ENCODE results near the gene TRIM36.

The TRIM36 gene

DNA sequence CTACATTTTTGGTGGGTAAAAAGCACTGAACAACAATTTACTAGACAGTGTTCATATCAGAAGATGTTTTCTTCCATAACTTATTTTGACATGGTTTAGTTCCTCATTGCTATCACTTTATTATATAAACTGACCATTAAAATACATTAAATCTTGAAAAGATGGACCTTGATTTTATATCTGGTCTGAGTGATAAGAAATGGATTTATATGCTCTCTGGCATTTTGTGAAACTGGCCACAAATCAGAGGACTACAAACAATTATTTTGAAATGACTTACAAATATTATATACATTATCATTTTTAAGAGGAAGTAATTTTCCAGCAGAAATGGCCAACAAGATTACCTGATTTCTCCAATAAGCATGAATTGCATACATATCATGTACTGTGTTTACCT is 23.6 kb upstream of the TRIM36 start:
- Histone ChIP-seq H3K9ac (ENCODE audit: low read depth, low read length, poor library complexity, severe bottlenecking) (no peak overlapping the region), H3K36me3 (ENCODE audit: insufficient read depth, low read length) (no peaks in the 10 kb centered on the region), H3K4me1 (ENCODE audit: insufficient read depth, low read length, poor library complexity, severe bottlenecking) (no peaks in the 10 kb centered on the region), H4K20me1 (ENCODE audit: insufficient read depth, low read length, poor library complexity, severe bottlenecking) (no peaks in the 10 kb centered on the region), H3F3A (ENCODE audit: low read depth) (no peaks in the 10 kb centered on the region), H3K4me2 (ENCODE audit: low read depth, low read length, poor library complexity, severe bottlenecking) (no peak overlapping the region), H3K9me3 (ENCODE audit: insufficient read depth, low read depth, low read length) (no peaks in the 10 kb centered on the region), H3K4me3 (ENCODE audit: low read length, poor library complexity, severe bottlenecking) (no peak overlapping the region), H3K27me3 (ENCODE audit: insufficient read depth, low read length, poor library complexity, severe bottlenecking) (no peaks in the 10 kb centered on the region), H3K9me2 (replicated peaks; ENCODE audit: low read depth, low read length) (no peaks in the 10 kb centered on the region), H3K79me2 (ENCODE audit: insufficient read depth, low read length) (no peaks in the 10 kb centered on the region), H2AFZ (ENCODE audit: low read length) (no peak overlapping the region)
- no peak for TF ChIP-seq EZH2phosphoT487 (IDR thresholded peaks at IDR 0.05; ENCODE audit: borderline replicate concordance)
- TF ChIP-seq, protein P1, sequence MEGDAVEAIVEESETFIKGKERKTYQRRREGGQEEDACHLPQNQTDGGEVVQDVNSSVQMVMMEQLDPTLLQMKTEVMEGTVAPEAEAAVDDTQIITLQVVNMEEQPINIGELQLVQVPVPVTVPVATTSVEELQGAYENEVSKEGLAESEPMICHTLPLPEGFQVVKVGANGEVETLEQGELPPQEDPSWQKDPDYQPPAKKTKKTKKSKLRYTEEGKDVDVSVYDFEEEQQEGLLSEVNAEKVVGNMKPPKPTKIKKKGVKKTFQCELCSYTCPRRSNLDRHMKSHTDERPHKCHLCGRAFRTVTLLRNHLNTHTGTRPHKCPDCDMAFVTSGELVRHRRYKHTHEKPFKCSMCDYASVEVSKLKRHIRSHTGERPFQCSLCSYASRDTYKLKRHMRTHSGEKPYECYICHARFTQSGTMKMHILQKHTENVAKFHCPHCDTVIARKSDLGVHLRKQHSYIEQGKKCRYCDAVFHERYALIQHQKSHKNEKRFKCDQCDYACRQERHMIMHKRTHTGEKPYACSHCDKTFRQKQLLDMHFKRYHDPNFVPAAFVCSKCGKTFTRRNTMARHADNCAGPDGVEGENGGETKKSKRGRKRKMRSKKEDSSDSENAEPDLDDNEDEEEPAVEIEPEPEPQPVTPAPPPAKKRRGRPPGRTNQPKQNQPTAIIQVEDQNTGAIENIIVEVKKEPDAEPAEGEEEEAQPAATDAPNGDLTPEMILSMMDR (conservative IDR thresholded peaks at IDR 0.05; ENCODE audit: low read length) = no peak

DNA sequence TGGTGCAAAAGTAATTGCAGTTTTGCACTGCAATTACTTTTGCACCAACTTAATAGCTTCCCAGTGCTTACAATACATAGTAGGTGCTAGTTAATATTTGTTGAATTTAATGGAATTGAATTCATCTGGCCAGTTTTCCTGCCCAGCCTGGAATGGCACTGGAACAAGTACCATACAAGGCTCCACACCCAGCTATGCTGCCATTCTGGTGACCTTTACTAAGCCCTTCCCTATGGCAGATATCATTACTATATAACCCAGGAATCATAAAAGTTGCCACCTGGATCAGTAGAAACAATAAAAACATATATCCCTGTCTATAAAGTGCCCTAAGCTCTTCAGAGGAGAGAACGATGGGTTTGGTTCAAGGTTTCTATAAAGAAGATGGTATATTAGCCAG is 22.4 kb upstream of the TRIM36 start:
- Histone ChIP-seq H3K4me1 (ENCODE audit: insufficient read depth, low read length, poor library complexity, severe bottlenecking) (no peaks in the 10 kb centered on the region), H3K9ac (ENCODE audit: low read depth, low read length, poor library complexity, severe bottlenecking) (no peak overlapping the region)

DNA sequence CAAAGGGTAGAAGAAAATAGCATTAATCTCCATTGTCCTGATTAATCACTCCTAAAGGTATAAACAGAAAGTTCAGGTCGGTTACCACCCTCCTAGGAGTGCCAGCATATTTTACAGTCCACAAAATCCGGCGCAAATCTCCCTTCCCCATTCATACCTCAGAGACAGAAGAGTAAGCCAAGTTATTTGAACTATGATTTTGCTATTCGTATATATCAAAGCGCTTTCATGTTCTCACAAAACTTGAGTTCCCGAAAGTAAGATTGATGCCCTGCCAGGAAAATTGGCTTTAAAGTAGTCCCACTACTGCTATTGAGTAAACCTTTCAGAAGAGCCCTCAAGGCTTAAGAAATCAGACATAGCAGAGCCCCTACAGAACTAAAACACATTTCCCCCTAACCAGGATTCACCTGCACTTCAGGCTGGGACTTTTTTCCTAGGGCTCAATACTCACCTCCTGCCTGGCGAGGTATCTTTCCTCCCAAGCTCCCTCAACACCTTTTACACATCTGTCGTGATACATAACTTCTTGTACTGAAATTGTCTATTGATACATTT is 21.8 kb upstream of the TRIM36 start:
- TF ChIP-seq, protein P1 (conservative IDR thresholded peaks at IDR 0.05; ENCODE audit: low read length) = no peak
- no peak for TF ChIP-seq EZH2phosphoT487 (IDR thresholded peaks at IDR 0.05; ENCODE audit: borderline replicate concordance)
- Histone ChIP-seq H4K20me1 (ENCODE audit: insufficient read depth, low read length, poor library complexity, severe bottlenecking) (no peaks in the 10 kb centered on the region), H3K36me3 (ENCODE audit: insufficient read depth, low read length) (no peaks in the 10 kb centered on the region), H3K4me2 (ENCODE audit: low read depth, low read length, poor library complexity, severe bottlenecking) (no peak overlapping the region), H3K9ac (ENCODE audit: low read depth, low read length, poor library complexity, severe bottlenecking) (no peak overlapping the region), H3K79me2 (ENCODE audit: insufficient read depth, low read length) (no peaks in the 10 kb centered on the region), H3K27me3 (ENCODE audit: insufficient read depth, low read length, poor library complexity, severe bottlenecking) (no peaks in the 10 kb centered on the region), H3F3A (ENCODE audit: low read depth) (no peaks in the 10 kb centered on the region), H3K9me2 (replicated peaks; ENCODE audit: low read depth, low read length) (no peaks in the 10 kb centered on the region), H3K4me3 (ENCODE audit: low read length, poor library complexity, severe bottlenecking) (no peak overlapping the region), H3K9me3 (ENCODE audit: insufficient read depth, low read depth, low read length) (no peaks in the 10 kb centered on the region), H2AFZ (ENCODE audit: low read length) (no peak overlapping the region), H3K4me1 (ENCODE audit: insufficient read depth, low read length, poor library complexity, severe bottlenecking) (no peaks in the 10 kb centered on the region)

More for the DNA sequence above, 22.4 kb upstream of the TRIM36 start:
- Histone ChIP-seq H4K20me1 (ENCODE audit: insufficient read depth, low read length, poor library complexity, severe bottlenecking) (no peaks in the 10 kb centered on the region), H3K4me3 (ENCODE audit: low read length, poor library complexity, severe bottlenecking) (no peak overlapping the region), H3K27me3 (ENCODE audit: insufficient read depth, low read length, poor library complexity, severe bottlenecking) (no peaks in the 10 kb centered on the region), H3K9me3 (ENCODE audit: insufficient read depth, low read depth, low read length) (no peaks in the 10 kb centered on the region), H3F3A (ENCODE audit: low read depth) (no peaks in the 10 kb centered on the region), H3K36me3 (ENCODE audit: insufficient read depth, low read length) (no peaks in the 10 kb centered on the region), H3K4me2 (ENCODE audit: low read depth, low read length, poor library complexity, severe bottlenecking) (no peak overlapping the region), H3K79me2 (ENCODE audit: insufficient read depth, low read length) (no peaks in the 10 kb centered on the region), H2AFZ (ENCODE audit: low read length) (no peak overlapping the region), H3K9me2 (replicated peaks; ENCODE audit: low read depth, low read length) (no peaks in the 10 kb centered on the region)
- no peak for TF ChIP-seq EZH2phosphoT487 (IDR thresholded peaks at IDR 0.05; ENCODE audit: borderline replicate concordance)
- TF ChIP-seq, protein P1 (conservative IDR thresholded peaks at IDR 0.05; ENCODE audit: low read length) = no peak

Measured in Loucy (cell line).